ENCODE data around the gene PRKCE.
A peak's percentile ranks its signal among the peaks of the same experiment; 100 is the strongest.

The PRKCE gene

DNA sequence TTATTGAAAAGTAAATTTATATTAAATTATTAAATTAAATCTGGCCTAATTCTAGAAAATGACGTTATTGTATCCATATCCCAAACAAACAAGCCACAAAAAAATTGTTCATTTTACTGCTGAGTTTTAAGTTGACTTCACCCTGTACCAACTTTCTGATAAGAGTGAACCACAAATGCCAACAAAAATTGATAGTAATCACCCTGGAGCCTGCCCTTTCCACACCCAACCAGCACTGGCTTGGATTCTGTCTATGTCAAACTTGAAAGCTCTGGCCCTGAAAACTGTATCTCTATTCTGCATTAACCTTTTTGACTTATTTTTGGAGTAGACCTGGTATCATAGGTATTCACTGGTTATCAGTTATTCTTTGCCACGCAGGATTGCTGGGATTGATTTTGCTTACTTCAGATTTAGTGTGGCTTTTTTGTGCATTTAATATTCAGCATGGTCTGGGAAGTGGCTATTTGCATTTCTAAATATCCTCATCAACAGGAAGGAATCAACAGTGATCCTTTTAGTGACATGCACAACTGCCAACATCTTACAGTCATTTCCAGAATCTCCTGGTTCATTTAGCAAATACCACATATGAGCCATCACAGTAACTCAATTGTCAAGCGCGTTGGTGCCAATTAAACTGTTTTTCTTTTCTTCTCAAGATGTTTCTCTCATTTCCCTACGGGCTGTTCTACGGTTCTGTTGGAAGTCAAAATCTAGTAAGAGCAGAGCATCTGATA is 29.0 kb upstream of the PRKCE start:
- H3K4me1 ChIP-seq (ENCODE audit: insufficient read depth, low read length) = no peaks in the 10 kb centered on the region
- H3K9me3 ChIP-seq (ENCODE audit: control insufficient read depth, insufficient read depth, low read length) = no peaks in the 10 kb centered on the region
- no peaks in the 10 kb centered on the region for H3K36me3 ChIP-seq (ENCODE audit: insufficient read depth, low read length)

DNA sequence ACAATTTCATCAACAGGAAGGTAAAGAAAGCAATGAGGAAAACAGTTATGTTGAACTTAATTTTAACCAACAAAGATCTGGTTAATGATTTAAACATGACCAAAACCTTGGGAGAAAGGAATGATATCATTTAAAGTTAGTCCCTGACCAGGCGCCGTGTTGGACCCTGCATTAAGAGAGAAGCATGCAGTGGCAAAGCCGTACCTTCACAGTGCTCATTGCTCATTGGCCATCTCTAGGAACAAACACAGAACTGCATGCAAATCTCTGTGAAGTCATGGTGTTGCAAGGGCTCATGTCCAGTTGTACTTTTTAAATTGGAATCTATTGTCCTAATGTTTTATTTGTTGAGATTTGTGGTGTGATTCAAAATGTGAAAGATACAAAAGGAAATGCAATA is 28.4 kb upstream of the PRKCE start:
- Histone ChIP-seq H3K9me3 (ENCODE audit: control insufficient read depth, insufficient read depth, low read length) (no peaks in the 10 kb centered on the region), H3K9ac (ENCODE audit: low read depth, low read length) (no peak overlapping the region), H3K4me1 (ENCODE audit: insufficient read depth, low read length) (no peaks in the 10 kb centered on the region), H3K36me3 (ENCODE audit: insufficient read depth, low read length) (no peaks in the 10 kb centered on the region)

More for the DNA sequence above, 29.0 kb upstream of the PRKCE start:
- no peak overlapping the region for H3K9ac ChIP-seq (ENCODE audit: low read depth, low read length)

DNA sequence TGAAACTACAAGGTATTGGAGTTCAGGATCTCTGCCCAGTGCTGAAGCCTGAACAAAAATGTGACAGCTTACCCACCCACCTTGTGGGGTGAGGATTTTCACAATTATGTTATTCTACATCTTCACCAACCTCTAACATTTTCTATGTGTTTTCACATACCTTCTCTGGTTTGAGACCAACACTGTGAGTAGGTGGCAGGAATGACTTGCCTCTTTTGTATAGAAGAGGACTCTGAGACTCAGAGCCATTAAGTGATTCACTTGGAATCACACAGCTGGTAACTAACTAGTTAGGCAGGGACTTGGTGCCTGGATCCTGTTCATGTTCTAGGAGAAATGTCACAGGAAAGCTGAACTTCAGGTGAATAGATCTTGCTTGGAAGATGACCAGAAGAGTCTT is 25.7 kb upstream of the PRKCE start:
- Histone ChIP-seq H3K9ac (ENCODE audit: low read depth, low read length) (no peak overlapping the region), H3K36me3 (ENCODE audit: insufficient read depth, low read length) (no peaks in the 10 kb centered on the region), H3K9me3 (ENCODE audit: control insufficient read depth, insufficient read depth, low read length) (no peaks in the 10 kb centered on the region), H3K4me1 (ENCODE audit: insufficient read depth, low read length) (no peaks in the 10 kb centered on the region)

DNA sequence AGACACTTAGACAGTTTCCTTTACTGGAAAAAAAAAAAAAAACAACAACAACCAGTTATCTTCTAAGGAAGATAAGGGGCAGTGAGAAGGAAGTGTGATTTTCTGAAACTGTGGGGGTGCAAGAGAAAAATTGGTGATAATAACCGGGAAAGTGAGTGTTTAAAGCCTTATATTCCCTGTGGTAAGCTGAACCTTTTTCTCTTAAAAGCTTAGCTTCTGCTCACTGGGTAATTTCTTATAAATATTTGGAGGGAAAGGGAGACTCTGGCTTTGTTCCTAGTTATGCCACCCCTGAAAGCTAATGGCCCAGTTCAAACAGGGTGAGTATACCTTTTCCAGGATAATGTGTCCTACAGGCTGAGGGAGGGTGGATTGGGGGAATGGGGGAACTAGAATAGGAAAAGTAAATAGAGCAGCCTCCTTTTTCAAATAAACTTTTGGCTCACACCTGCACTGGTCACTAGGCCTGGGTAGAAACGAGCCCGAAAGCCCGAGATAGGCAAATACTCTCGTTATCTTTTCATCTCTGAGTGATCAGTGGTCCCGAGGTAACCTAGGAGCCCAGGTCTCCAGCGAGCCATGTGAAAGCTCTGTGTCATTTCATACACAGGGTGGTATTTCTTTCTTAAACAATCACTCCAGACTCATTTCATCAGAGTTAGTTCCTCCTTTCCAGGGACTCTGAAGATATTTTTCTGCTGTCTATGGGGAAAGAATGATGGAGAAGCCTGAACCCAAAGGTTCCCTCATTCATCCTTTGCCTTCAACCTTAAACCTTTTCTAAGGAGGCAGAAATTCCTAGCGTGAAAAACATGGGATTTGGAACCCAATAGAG is 24.9 kb upstream of the PRKCE start:
- Histone ChIP-seq H3K4me1 (ENCODE audit: insufficient read depth, low read length) (peaks cover 7% of the 10 kb centered on the region; the same call in 1 of the 2 replicates), H3K9ac (ENCODE audit: low read depth, low read length) (no peak overlapping the region), H3K36me3 (ENCODE audit: insufficient read depth, low read length) (no peaks in the 10 kb centered on the region), H3K9me3 (ENCODE audit: control insufficient read depth, insufficient read depth, low read length) (no peaks in the 10 kb centered on the region)

DNA sequence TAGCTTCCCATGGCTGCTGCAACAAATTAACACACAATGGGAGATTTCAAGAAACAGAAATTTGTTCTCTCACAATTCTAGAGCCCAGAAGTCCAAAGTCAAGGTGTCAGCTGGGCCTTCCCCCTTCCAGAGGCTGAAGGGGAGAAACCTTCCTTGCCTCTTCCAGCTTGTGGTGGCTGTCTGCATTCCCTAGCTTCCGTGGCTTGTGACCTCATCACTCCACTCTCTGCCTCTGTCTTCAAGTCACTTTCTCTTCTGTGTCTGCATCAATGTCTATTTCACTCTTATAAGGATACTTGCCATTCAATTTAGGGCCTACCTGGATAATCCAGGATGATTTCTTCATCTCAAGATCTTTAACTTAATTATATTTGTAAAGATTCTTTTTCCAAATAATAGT is 23.6 kb upstream of the PRKCE start:
- H3K4me1 ChIP-seq (ENCODE audit: insufficient read depth, low read length) = peaks cover 9% of the 10 kb centered on the region; the same call in 1 of the 2 replicates
- H3K36me3 ChIP-seq (ENCODE audit: insufficient read depth, low read length) = no peaks in the 10 kb centered on the region
- H3K9me3 ChIP-seq (ENCODE audit: control insufficient read depth, insufficient read depth, low read length) = no peaks in the 10 kb centered on the region
- H3K9ac ChIP-seq (ENCODE audit: low read depth, low read length) = no peak overlapping the region

DNA sequence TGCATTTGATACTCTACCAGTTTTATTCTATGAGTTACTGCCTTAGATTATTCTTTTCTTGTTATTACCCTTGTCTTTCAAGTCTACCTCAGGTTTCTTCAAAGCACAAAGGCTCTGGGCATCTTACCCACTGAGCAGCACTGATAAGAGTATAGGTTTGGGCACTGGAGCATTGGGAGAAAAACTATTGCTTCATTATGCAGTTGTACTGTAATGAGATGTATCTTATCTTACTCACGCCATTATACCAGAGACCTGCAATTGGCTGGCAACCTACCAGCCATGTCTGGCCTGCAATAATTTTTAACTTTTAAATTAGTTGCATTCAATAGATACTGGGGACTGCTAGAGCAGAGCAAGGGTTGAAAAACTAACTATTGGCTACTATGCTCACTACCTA is 21.5 kb upstream of the PRKCE start:
- H3K36me3 ChIP-seq (ENCODE audit: insufficient read depth, low read length) = no peaks in the 10 kb centered on the region
- peaks cover 9% of the 10 kb centered on the region; the same call in 1 of the 2 replicates for H3K4me1 ChIP-seq (ENCODE audit: insufficient read depth, low read length)
- H3K9ac ChIP-seq (ENCODE audit: low read depth, low read length) = no peak overlapping the region
- no peaks in the 10 kb centered on the region for H3K9me3 ChIP-seq (ENCODE audit: control insufficient read depth, insufficient read depth, low read length)

DNA sequence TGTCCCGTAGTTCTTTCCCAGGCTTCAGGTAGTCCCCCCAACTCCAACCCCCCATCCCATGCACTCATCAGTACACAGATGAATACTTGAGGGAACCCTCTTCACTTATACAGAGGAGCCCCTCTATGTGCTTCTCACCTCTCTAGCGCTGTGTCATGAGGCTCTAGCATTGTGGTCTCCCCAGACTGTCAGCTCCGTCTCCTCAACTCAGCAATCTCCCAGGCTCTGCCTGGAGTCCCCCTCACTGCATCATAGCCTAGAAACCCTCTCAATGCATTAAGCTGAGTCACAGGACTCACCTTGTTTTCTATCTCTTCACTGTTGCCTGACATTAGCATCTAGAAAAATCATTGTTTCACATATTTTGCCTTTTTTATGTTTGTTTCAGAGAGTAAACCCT is 20.2 kb upstream of the PRKCE start:
- H3K4me1 ChIP-seq (ENCODE audit: insufficient read depth, low read length) = peaks cover 9% of the 10 kb centered on the region; the same call in 1 of the 2 replicates
- H3K36me3 ChIP-seq (ENCODE audit: insufficient read depth, low read length) = no peaks in the 10 kb centered on the region
- H3K9ac ChIP-seq (ENCODE audit: low read depth, low read length) = no peak overlapping the region
- H3K9me3 ChIP-seq (ENCODE audit: control insufficient read depth, insufficient read depth, low read length) = no peaks in the 10 kb centered on the region

DNA sequence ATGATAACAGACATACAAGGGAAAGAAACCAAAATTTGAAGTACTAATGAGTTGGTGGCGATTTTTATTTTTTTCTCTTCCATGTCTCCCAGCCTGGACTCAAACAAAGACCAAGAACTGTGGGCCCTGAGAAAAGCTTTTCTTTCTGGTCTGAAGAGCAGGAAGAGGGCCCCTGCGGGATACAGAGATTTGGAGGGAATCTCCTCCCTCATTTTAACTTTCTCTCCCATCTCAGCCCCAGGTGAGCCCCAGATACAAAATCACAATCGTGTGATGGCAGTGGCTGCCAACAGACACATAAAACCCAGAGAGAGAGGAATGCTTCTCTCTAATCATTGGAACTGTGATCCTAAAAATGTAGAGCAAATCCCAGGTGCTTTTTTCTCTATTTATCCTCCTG is 19.5 kb upstream of the PRKCE start:
- Histone ChIP-seq H3K9me3 (ENCODE audit: control insufficient read depth, insufficient read depth, low read length) (no peaks in the 10 kb centered on the region), H3K36me3 (ENCODE audit: insufficient read depth, low read length) (no peaks in the 10 kb centered on the region), H3K9ac (ENCODE audit: low read depth, low read length) (no peak overlapping the region; the same call in 1 of the 2 replicates), H3K4me1 (ENCODE audit: insufficient read depth, low read length) (peaks cover 9% of the 10 kb centered on the region; the same call in 1 of the 2 replicates)

DNA sequence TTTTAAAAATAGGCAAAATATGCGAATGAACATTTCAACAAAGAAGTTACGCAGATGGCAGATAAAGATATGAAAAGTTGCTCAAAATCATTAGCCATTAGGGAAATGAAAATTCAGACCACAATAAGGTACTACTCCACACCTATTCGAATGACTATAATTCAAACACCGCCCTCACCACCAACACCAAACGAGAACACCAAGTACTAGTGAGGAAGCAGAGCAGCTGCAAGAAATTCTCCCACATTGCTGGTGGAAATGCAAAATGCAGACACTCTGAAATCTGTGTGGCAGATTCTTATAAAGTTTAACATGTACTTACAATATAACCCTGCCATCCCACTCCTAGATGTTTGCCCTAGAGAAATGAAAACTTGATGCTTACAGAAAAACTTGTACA is 17.3 kb upstream of the PRKCE start:
- Histone ChIP-seq H3K9ac (ENCODE audit: low read depth, low read length) (no peak overlapping the region), H3K4me1 (ENCODE audit: insufficient read depth, low read length) (peaks cover 12% of the 10 kb centered on the region), H3K36me3 (ENCODE audit: insufficient read depth, low read length) (no peaks in the 10 kb centered on the region), H3K9me3 (ENCODE audit: control insufficient read depth, insufficient read depth, low read length) (no peaks in the 10 kb centered on the region)

DNA sequence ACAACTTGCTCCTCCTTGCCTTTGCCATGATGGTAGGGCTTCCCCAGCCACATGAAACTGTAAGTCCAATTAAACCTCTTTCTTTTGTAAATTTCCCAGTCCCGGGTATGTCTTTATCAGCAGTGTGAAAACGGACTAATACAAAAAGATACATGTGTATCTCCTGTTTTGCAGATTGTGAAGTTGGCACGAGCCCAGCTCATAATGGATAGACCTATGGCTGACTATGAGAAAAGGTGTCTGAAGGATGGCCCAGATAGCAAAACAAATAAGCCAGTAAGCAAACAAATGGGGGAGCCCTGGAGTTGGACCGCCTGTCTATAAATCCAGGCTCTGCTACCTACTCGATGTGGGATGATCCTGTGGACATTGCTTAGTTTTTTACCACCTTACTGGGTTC is 15.5 kb upstream of the PRKCE start:
- no peaks in the 10 kb centered on the region for H3K36me3 ChIP-seq (ENCODE audit: insufficient read depth, low read length)
- H3K4me1 ChIP-seq (ENCODE audit: insufficient read depth, low read length) = peaks cover 18% of the 10 kb centered on the region
- H3K9ac ChIP-seq (ENCODE audit: low read depth, low read length) = no peak overlapping the region
- H3K9me3 ChIP-seq (ENCODE audit: control insufficient read depth, insufficient read depth, low read length) = no peaks in the 10 kb centered on the region

DNA sequence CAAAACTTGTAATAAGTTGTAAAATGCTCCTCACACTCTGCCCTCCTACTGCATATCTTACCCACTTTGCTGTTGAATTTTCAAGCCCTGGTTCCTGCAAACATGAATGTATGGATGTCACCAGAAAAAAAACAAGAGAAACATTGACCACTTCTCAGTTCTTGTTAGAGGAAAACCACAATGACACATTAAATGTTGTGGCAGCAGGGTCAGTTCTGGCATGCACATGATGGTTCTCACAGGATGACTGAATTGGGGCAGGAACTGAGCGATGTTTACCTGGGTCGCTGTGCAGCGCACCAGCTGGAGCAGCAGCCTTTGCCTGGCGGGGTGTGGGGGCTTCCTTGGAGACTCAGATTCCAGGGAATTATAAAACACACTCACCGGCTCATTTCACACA is 14.0 kb upstream of the PRKCE start:
- Histone ChIP-seq H3K4me1 (ENCODE audit: insufficient read depth, low read length) (peaks cover 11% of the 10 kb centered on the region), H3K36me3 (ENCODE audit: insufficient read depth, low read length) (no peaks in the 10 kb centered on the region), H3K9me3 (ENCODE audit: control insufficient read depth, insufficient read depth, low read length) (no peaks in the 10 kb centered on the region), H3K9ac (ENCODE audit: low read depth, low read length) (no peak overlapping the region)

DNA sequence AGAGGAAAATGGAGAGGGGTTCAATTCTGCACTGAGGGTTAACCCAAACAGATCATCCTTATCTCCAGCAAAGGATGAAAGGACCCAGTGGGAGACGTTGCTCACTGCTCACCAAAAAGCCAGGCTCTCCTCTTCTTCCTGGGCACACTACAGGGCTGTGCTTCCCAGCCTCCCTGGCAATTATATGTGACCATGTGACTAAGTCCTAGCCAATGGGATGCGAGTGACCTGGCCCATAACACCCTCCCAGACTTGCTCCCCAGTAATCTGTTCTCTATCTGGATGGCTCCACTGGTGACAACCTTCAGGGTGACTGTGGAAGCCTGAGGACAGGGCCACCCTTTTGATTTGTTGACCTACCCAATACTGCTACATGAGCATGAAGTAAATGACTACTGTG is 10.9 kb upstream of the PRKCE start:
- no peaks in the 10 kb centered on the region for H3K36me3 ChIP-seq (ENCODE audit: insufficient read depth, low read length)
- no peak overlapping the region for H3K9ac ChIP-seq (ENCODE audit: low read depth, low read length)
- no peaks in the 10 kb centered on the region for H3K9me3 ChIP-seq (ENCODE audit: control insufficient read depth, insufficient read depth, low read length)
- peaks cover 11% of the 10 kb centered on the region for H3K4me1 ChIP-seq (ENCODE audit: insufficient read depth, low read length)

DNA sequence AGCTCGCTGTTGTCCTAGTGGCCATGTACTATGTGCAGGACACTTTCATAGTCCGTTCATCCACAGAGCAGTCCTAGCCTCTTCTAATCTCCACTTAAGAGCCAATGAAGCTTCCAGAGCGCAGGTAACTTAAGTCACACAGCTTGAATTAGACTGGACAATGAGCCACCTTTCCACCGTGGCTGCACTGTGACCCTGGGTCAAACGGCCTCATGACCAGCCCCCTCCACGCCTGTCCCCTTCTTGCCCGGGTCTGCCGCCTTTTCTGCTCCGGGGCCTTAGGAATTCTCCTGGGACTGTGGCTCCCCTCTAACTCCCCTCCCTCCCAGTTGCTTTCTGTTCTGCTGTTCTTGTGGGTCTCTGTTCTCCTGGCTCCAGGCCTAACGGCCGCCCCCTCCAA is 8.4 kb upstream of the PRKCE start:
- no peaks in the 10 kb centered on the region for H3K9me3 ChIP-seq (ENCODE audit: control insufficient read depth, insufficient read depth, low read length)
- peak overlapping the region; percentile 62; the same call in 1 of the 2 replicates for H3K9ac ChIP-seq (ENCODE audit: low read depth, low read length)
- no peaks in the 10 kb centered on the region for H3K36me3 ChIP-seq (ENCODE audit: insufficient read depth, low read length)
- peaks cover 11% of the 10 kb centered on the region for H3K4me1 ChIP-seq (ENCODE audit: insufficient read depth, low read length)

DNA sequence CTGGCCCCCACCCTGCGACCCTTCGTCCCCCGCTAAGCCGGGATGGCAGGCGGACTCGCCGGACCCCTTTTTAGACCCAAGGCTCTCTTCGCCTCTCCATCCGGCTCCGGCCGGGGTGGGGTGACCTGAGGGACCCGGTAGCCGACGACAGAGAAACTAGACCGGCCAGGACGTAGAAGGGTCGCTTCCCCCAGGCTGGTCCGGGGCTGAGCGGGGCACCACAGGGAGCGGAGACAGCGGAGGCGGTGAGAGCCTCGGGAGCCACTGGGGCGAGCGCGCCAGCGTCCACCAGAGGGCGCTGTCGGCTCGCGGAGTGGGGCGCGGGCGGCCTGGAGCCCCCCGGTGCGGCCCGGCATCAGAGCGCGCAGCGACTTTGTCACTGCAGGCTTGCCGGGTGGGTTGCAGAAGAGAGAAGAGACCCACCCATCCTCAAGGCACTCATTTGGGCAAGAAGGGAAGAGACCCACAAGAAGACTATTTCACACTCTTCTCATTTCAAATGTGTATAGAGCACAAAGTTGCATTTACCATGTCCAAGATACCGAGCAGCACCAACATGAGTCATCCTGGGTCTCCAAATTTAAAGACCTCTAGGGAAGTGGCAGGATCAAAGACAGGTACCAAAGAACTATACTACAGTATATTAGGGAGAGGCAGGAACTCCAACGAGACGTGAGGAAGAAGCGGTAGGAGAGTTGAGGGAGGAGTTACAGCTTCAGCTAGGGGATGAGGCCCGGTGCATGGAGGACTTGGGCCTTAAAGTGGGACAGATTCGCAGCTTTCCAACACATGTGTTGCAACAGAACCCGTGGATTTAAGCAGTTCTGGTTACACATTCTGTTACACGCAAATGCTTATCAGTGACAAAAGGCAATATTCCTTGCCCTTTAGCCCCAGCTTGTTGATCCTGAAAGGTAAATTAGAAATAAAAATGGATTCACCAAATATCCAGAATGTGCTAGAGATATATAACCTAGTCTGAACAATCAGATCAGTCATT is 7.6 kb upstream of the PRKCE start:
- H3K36me3 ChIP-seq (ENCODE audit: insufficient read depth, low read length) = no peaks in the 10 kb centered on the region
- peaks cover 10% of the 10 kb centered on the region for H3K4me1 ChIP-seq (ENCODE audit: insufficient read depth, low read length)
- H3K9ac ChIP-seq (ENCODE audit: low read depth, low read length) = peak overlapping the region; percentile 62; the same call in 1 of the 2 replicates
- H3K9me3 ChIP-seq (ENCODE audit: control insufficient read depth, insufficient read depth, low read length) = no peaks in the 10 kb centered on the region

Measured in ES-I3 (cell line).